HG03139 (cell line): Measurements from ENCODE around the gene MRPS24.
"Not testable (repeated sequence)": the region's sequence is repeated elsewhere in the genome, so short reads cannot be mapped to it uniquely, and the experiment has no call there.

ENCODE experiments used
- ATAC-seq: cut with Tn5 transposase; IDR thresholded peaks from one replicate; pipeline ENCODE4 v1.9.1; 2021; ENCODE audit not compliant: unreplicated experiment

Gene MRPS24

GRCh38 chr7:43869006-43869866 is at the start of gene MRPS24:
Gene MRPS24 (minus strand): TSS chr7:43869517. CDS start chr7:43869495, 22 bp downstream.
- peak; percentile 93 for ATAC-seq

GRCh38 chr7:43915907-43916306 is 46.6 kb upstream of the MRPS24 start:
- no peak for ATAC-seq

- no peak for ATAC-seq
These were observed 45.5 kb upstream of the MRPS24 start for GRCh38 chr7:43914795-43915194.

GRCh38 chr7:43906331-43907010 is 37.2 kb upstream of the MRPS24 start, which contains the start of gene URGCP:
Gene URGCP (minus strand): TSS chr7:43906596. CDS start chr7:43906575, 21 bp downstream.
- ATAC-seq = peak; percentile 77

- ATAC-seq = peak; percentile 38
These were observed 36.6 kb upstream of the MRPS24 start for GRCh38 chr7:43905956-43906330.

GRCh38 chr7:43905209-43905946 is 36.1 kb upstream of the MRPS24 start:
- ATAC-seq = no peak

GRCh38 chr7:43904533-43905208 is 35.4 kb upstream of the MRPS24 start:
- ATAC-seq = no peak

GRCh38 chr7:43902542-43903054 is 33.3 kb upstream of the MRPS24 start:
- no peak for ATAC-seq

GRCh38 chr7:43898571-43898970 is 29.3 kb upstream of the MRPS24 start:
- not testable (repeated sequence) for ATAC-seq

- no peak for ATAC-seq
These were observed 26.6 kb upstream of the MRPS24 start for GRCh38 chr7:43895847-43896415.

GRCh38 chr7:43891069-43891955 is 22.0 kb upstream of the MRPS24 start:
- ATAC-seq = no peak

- no peak for ATAC-seq
These were observed 21.2 kb upstream of the MRPS24 start for GRCh38 chr7:43890468-43890867.

GRCh38 chr7:43888993-43889945 is 20.0 kb upstream of the MRPS24 start:
- no peak for ATAC-seq

- ATAC-seq = no peak
These were observed 15.3 kb upstream of the MRPS24 start for GRCh38 chr7:43884617-43885016.

- no peak for ATAC-seq
These were observed 14.9 kb upstream of the MRPS24 start for GRCh38 chr7:43884209-43884608.

- ATAC-seq = no peak
These were observed 11.3 kb upstream of the MRPS24 start for GRCh38 chr7:43880596-43880995.

GRCh38 chr7:43879477-43879876 is 10.2 kb upstream of the MRPS24 start:
- ATAC-seq = no peak

GRCh38 chr7:43878867-43879266 is 9.6 kb upstream of the MRPS24 start:
- ATAC-seq = no peak
